SU-DHL-6 (cell line): Measurements from ENCODE around the gene PRDM16.

ENCODE experiments used
- H2AFZ ChIP-seq: fragments of 200-600 bp; sonication (generic); 2 replicates; pipeline ENCODE4 v1.6.1; 2014; ENCODE audit warnings: low read depth, mild to moderate bottlenecking, moderate library complexity, mixed read lengths, antibody characterized with exemption, low read length; ENCODE audit not compliant: severe bottlenecking
- H3F3A ChIP-seq: fragments of 200-600 bp; shearing (Covaris generic); 2 replicates; pipeline ENCODE4 v1.6.0; 2016; ENCODE audit warnings: antibody characterized with exemption, mild to moderate bottlenecking; ENCODE audit not compliant: insufficient read depth
- H3K27ac ChIP-seq: fragments of 200-600 bp; sonication (generic); 2 replicates; pipeline ENCODE4 v1.5.1; 2016; ENCODE audit warnings: low read depth, mild to moderate bottlenecking, low read length, moderate library complexity, mixed read lengths
- H3K27me3 ChIP-seq: fragments of 200-600 bp; sonication (generic), shearing (Covaris generic); 2 replicates; pipeline ENCODE4 v1.6.0; 2014; ENCODE audit warnings: mild to moderate bottlenecking, low read length
- H3K36me3 ChIP-seq: fragments of 200-600 bp; sonication (generic); 2 replicates; pipeline ENCODE4 v1.6.1; 2014; ENCODE audit warnings: mild to moderate bottlenecking, low read length, mixed read lengths
- H3K4me2 ChIP-seq: fragments of 300-600, 200-600 bp; shearing (Covaris generic), sonication (generic); 2 replicates; pipeline ENCODE4 v1.6.0; 2014; ENCODE audit warnings: low read length, low read depth, mild to moderate bottlenecking; ENCODE audit not compliant: poor library complexity, severe bottlenecking
- H3K4me3 ChIP-seq: fragments of 200-600 bp; sonication (generic); 2 replicates; pipeline ENCODE4 v1.5.1; 2014; ENCODE audit warnings: antibody characterized with exemption, low read length, mild to moderate bottlenecking, mixed read lengths; ENCODE audit not compliant: insufficient read depth, poor library complexity, severe bottlenecking
- H3K79me2 ChIP-seq: fragments of 200-600 bp; sonication (generic); 2 replicates; pipeline ENCODE4 v1.6.1; 2014; ENCODE audit warnings: mild to moderate bottlenecking, low read length, moderate library complexity; ENCODE audit not compliant: insufficient read depth
- H3K9ac ChIP-seq: fragments of 200-600 bp; sonication (generic); 2 replicates; pipeline ENCODE4 v1.7.0; 2014; ENCODE audit warnings: mild to moderate bottlenecking, low read length
- H3K9me2 ChIP-seq: fragments of 200-600 bp; sonication (generic); replicated peaks from 2 replicates; pipeline ENCODE4 v1.6.1; 2014; ENCODE audit warnings: low read length; ENCODE audit not compliant: insufficient read depth
- H3K9me3 ChIP-seq: fragments of 200-600 bp; sonication (generic); 2 replicates; pipeline ENCODE4 v1.6.1; 2014; ENCODE audit warnings: low read length, mixed read lengths; ENCODE audit not compliant: insufficient read depth
- H4K20me1 ChIP-seq: fragments of 200-600 bp; sonication (generic); 2 replicates; pipeline ENCODE4 v1.6.1; 2014; ENCODE audit warnings: low read depth, mild to moderate bottlenecking, antibody characterized with exemption, low read length, moderate library complexity, mixed read lengths
- CTCF ChIP-seq: fragments of 200-600 bp; sonication (generic); IDR thresholded peaks from one replicate; pipeline ENCODE4 v1.5.1; 2017; ENCODE audit warnings: antibody characterized with exemption, mild to moderate bottlenecking, low read length, moderate library complexity; ENCODE audit not compliant: insufficient read depth, poor library complexity, severe bottlenecking
- EZH2phosphoT487 ChIP-seq: fragments of 200-600 bp; sonication (generic), shearing (Covaris generic); conservative IDR thresholded peaks from 2 replicates; pipeline ENCODE4 v1.6.1; 2018; ENCODE audit warnings: mild to moderate bottlenecking, antibody characterized with exemption, low read length, moderate library complexity, mixed read lengths

The PRDM16 gene

GRCh38 chr1:3145532-3146325 is 76.7 kb downstream of the PRDM16 start:
- H3K9ac ChIP-seq = no peak overlapping the region
- no peak overlapping the region for H3K4me3 ChIP-seq
- no peak overlapping the region for H3K27ac ChIP-seq
- no peaks in the 10 kb centered on the region for H3K27me3 ChIP-seq
- no peaks in the 10 kb centered on the region for H3K9me3 ChIP-seq
- TF ChIP-seq EZH2phosphoT487 (no peak), CTCF (no peak)
- no peaks in the 10 kb centered on the region for H4K20me1 ChIP-seq
- H3K9me2 ChIP-seq = no peaks in the 10 kb centered on the region
- no peaks in the 10 kb centered on the region for H3K36me3 ChIP-seq
- H3F3A ChIP-seq = no peaks in the 10 kb centered on the region
- H3K4me2 ChIP-seq = no peak overlapping the region
- no peaks in the 10 kb centered on the region for H3K79me2 ChIP-seq
- H2AFZ ChIP-seq = no peak overlapping the region

DNA sequence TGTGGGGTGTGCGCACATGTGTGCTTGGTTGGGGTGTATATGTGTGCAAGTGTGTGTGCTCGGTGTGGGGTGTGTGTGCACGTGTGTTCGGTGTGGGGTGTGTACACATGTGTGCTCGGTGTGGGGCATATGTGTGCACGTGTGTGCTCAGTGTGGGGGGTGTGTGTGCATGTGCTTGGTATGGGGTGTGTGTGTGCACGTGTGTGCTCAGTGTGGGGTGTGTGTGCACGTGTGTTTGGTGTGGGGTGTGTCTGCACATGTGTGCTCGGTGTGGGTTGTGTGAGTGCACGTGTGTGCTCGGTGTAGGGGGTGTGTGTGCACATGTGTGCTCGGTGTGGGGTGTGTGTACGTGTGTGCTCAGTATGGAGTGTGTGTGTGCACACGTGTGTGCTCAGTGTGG is 77.5 kb downstream of the PRDM16 start:
- no peak overlapping the region for H3K4me2 ChIP-seq
- no peak overlapping the region for H2AFZ ChIP-seq
- H3K27me3 ChIP-seq = no peaks in the 10 kb centered on the region
- H3K9ac ChIP-seq = no peak overlapping the region
- H4K20me1 ChIP-seq = no peaks in the 10 kb centered on the region
- H3K4me3 ChIP-seq = no peak overlapping the region
- TF ChIP-seq CTCF (no peak), EZH2phosphoT487 (no peak)
- H3K9me2 ChIP-seq = no peaks in the 10 kb centered on the region
- H3K79me2 ChIP-seq = no peaks in the 10 kb centered on the region
- H3K36me3 ChIP-seq = no peaks in the 10 kb centered on the region
- H3K27ac ChIP-seq = no peak overlapping the region
- H3F3A ChIP-seq = no peaks in the 10 kb centered on the region
- no peaks in the 10 kb centered on the region for H3K9me3 ChIP-seq

GRCh38 chr1:3146907-3147306 is 77.9 kb downstream of the PRDM16 start:
- Histone ChIP-seq H3K9me3 (no peaks in the 10 kb centered on the region), H3K79me2 (no peaks in the 10 kb centered on the region), H2AFZ (no peak overlapping the region), H3K4me3 (no peak overlapping the region), H3K36me3 (no peaks in the 10 kb centered on the region), H3K9me2 (no peaks in the 10 kb centered on the region), H4K20me1 (no peaks in the 10 kb centered on the region), H3K4me2 (no peak overlapping the region), H3K9ac (no peak overlapping the region), H3K27me3 (no peaks in the 10 kb centered on the region), H3K27ac (no peak overlapping the region), H3F3A (no peaks in the 10 kb centered on the region)
- TF ChIP-seq EZH2phosphoT487 (no peak), CTCF (no peak)
